ENCODE results near the gene GJA3. TPM values are rescaled to one million over a fixed set of nuclear protein-coding genes. Genes with fewer than 3 reads are reported as not detected.
A peak's percentile ranks its signal among the peaks of the same experiment; 100 is the strongest.

Gene GJA3
- total and polyA plus RNA-seq, 2 donors (not counting 3 experiments of a cell fraction or from before 2014, with no cell fraction given) = not detected

DNA sequence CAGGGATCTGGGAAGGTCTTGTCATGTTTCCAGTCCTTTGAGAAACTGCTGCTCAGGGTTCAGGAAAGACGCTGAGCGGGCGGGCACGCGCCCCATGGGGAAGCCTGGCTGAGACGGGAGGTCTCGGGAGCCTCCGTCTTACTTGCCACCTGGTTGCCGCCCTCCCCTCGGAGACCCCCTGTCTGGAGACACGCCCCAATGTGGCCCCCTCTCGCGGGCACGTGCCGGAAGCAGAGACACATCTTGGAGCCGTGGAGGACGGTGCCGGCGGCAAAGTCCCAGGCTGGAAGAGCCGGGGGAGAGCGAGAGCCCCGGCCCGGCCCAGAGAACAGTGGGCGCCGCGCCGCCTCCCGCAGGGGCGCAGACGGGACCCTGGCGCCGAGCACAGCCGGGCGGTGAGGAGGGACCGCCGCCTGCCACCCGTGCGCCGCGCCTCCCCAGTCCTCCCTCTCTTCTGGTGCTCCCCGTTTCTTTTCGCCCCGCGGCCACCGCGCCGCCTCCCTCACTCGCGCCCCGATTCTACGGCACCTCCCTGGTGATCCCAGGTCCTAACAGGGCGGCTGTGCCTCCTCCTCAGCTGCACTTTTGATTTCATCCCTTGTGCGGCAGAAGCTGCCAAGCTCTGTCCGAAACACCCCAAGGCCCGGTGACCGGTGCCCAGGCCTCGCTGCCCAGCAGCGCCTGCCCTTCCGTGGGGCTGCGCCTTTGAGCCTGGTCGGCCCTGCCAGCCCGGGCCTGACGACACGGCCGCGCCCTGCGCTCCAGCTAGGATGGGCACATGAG, 16.4 kb upstream of the GJA3 start:
- POLR2A ChIA-PET = no interaction called here
- H2AFZ ChIP-seq (ENCODE audit: low read depth, low read length) = no peak overlapping the region

DNA sequence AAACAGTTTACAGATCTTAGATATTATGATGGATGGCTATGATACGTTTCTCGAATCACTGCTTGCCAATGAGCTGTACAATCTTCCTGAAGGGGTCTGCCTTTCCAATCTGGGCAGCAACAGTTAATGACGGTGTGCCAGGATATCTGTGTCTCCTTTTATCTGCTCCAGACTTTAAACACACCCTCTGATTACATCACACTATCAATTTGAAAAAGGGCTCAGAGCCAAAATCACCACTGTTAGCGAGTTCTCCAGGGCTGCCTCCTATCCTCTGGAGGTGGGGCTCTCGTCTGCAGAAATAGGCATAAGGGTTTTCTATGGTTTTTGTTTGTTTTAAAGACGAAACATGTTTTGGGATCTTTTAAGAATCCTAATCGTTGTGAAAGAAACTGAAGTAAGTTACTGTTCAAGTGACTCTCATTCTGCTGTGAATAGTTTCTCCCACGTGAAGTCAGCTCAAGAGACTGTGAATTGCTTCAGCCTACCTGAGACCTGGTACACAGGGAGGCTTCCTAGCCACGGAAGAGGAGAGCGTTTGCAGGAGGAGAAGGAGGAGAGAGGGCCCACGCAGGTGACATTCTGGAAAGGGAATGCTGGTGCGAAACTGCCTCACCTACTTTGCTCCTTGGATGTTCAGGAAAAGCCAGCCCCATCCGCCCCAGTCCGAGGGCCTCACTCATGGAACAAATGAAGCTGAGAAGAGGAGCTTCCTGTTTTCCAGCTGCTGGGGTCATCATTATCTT, 15.2 kb upstream of the GJA3 start:
- Histone ChIP-seq H3K4me3 (replicated peaks in 1 of 3; ENCODE audit: insufficient read depth in 1 of 3, low read depth in 1 of 3, low read length in 3 of 3) (no peak overlapping the region), H3K9ac (replicated peaks; ENCODE audit: extremely low read depth, insufficient read depth, low read length) (no peak overlapping the region), H3K9me1 (replicated peaks; ENCODE audit: control insufficient read depth, extremely low read depth, insufficient read depth, low read length) (no peaks in the 10 kb centered on the region), H3K27me3 (ENCODE audit: control insufficient read depth in 2 of 2, insufficient read depth in 2 of 2, low read length in 2 of 2) (peaks cover 22 to 56% of the 10 kb centered on the region in 2 experiments), H2AFZ (ENCODE audit: low read depth, low read length) (no peak overlapping the region), H3K36me3 (ENCODE audit: control insufficient read depth in 2 of 2, extremely low read depth in 1 of 2, insufficient read depth in 2 of 2, low read length in 2 of 2) (no peaks in the 10 kb centered on the region), H3K4me2 (ENCODE audit: insufficient read depth, low read length) (no peak overlapping the region), H3K9me3 (replicated peaks; ENCODE audit: control insufficient read depth, insufficient read depth, low read length) (no peaks in the 10 kb centered on the region), H3K27ac (ENCODE audit: insufficient read depth, low read depth, low read length) (no peak overlapping the region), H3K79me2 (ENCODE audit: control insufficient read depth, insufficient read depth, low read length) (no peaks in the 10 kb centered on the region), H4K20me1 (replicated peaks; ENCODE audit: control insufficient read depth, extremely low read depth, insufficient read depth, low read length) (no peaks in the 10 kb centered on the region), H3K4me1 (ENCODE audit: control insufficient read depth, extremely low read depth, insufficient read depth, low read length) (peaks cover 2% of the 10 kb centered on the region)
- intact Hi-C loops (cut with micrococcal nuclease) (no loop called here), dilution Hi-C loops (cut with MboI; ENCODE audit: extremely low pct_ligation_motif_present, low sequenced_read_pairs) (no loop called here)
- no peak for DNase-seq (ENCODE audit: low read depth, low spot score)
- POLR2A ChIA-PET = no interaction called here
- BruUV-seq (replicated peaks) = no TSS peak
- FAIRE-seq = no peak
- TF ChIP-seq, protein P1, sequence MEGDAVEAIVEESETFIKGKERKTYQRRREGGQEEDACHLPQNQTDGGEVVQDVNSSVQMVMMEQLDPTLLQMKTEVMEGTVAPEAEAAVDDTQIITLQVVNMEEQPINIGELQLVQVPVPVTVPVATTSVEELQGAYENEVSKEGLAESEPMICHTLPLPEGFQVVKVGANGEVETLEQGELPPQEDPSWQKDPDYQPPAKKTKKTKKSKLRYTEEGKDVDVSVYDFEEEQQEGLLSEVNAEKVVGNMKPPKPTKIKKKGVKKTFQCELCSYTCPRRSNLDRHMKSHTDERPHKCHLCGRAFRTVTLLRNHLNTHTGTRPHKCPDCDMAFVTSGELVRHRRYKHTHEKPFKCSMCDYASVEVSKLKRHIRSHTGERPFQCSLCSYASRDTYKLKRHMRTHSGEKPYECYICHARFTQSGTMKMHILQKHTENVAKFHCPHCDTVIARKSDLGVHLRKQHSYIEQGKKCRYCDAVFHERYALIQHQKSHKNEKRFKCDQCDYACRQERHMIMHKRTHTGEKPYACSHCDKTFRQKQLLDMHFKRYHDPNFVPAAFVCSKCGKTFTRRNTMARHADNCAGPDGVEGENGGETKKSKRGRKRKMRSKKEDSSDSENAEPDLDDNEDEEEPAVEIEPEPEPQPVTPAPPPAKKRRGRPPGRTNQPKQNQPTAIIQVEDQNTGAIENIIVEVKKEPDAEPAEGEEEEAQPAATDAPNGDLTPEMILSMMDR (IDR thresholded peaks at IDR 0.05; ENCODE audit: extremely low read depth in 1 of 2, insufficient read depth in 1 of 2, low read depth in 1 of 2, low read length in 2 of 2) = no peak
- TF ChIP-seq MYC (IDR thresholded peaks at IDR 0.05; ENCODE audit: low read depth, low read length) = no peak
- TF ChIP-seq POLR2AphosphoS5 (IDR thresholded peaks at IDR 0.05; ENCODE audit: insufficient read depth, low read depth, low read length) = no peak
- no peak for TF ChIP-seq JUN (IDR thresholded peaks at IDR 0.05; ENCODE audit: borderline replicate concordance, insufficient read depth, insufficient read length, low read depth)
- TF ChIP-seq, protein P2, sequence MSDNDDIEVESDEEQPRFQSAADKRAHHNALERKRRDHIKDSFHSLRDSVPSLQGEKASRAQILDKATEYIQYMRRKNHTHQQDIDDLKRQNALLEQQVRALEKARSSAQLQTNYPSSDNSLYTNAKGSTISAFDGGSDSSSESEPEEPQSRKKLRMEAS (IDR thresholded peaks at IDR 0.05; ENCODE audit: insufficient read depth, insufficient read length) = no peak
- TF ChIP-seq EZH2 (IDR thresholded peaks at IDR 0.05; ENCODE audit: borderline replicate concordance, low read depth, low read length, severe bottlenecking) = no peak
- no peak for TF ChIP-seq GATA2 (IDR thresholded peaks at IDR 0.05; ENCODE audit: insufficient read depth, insufficient read length, low read depth, low read length)
- no peak for TF ChIP-seq FOS (IDR thresholded peaks at IDR 0.05; ENCODE audit: borderline replicate concordance, insufficient read depth, low read length)
- TF ChIP-seq POLR2A (IDR thresholded peaks at IDR 0.05; ENCODE audit: low read depth, low read length) = no peak
- CTCF ChIA-PET = interaction anchor here (1.3 kb wide), 1 partner anchor 21 kb away, joined by 8 read pairs; no protein-coding TSS in a partner anchor

More for the DNA sequence above, 16.4 kb upstream of the GJA3 start:
- peaks cover 2% of the 10 kb centered on the region for H3K4me1 ChIP-seq (ENCODE audit: control insufficient read depth, extremely low read depth, insufficient read depth, low read length)
- H3K79me2 ChIP-seq (ENCODE audit: control insufficient read depth, insufficient read depth, low read length) = no peaks in the 10 kb centered on the region
- FAIRE-seq (no peak), DNase-seq (ENCODE audit: low read depth, low spot score) (no peak)
- H3K36me3 ChIP-seq (ENCODE audit: control insufficient read depth in 2 of 2, extremely low read depth in 1 of 2, insufficient read depth in 2 of 2, low read length in 2 of 2) = no peaks in the 10 kb centered on the region
- H3K27ac ChIP-seq (ENCODE audit: insufficient read depth, low read depth, low read length) = no peak overlapping the region
- BruUV-seq (replicated peaks) = no TSS peak
- dilution Hi-C loops (cut with MboI; ENCODE audit: extremely low pct_ligation_motif_present, low sequenced_read_pairs) = no loop called here
- H3K9ac ChIP-seq (replicated peaks; ENCODE audit: extremely low read depth, insufficient read depth, low read length) = no peak overlapping the region
- no peaks in the 10 kb centered on the region for H3K9me3 ChIP-seq (replicated peaks; ENCODE audit: control insufficient read depth, insufficient read depth, low read length)
- no peaks in the 10 kb centered on the region for H4K20me1 ChIP-seq (replicated peaks; ENCODE audit: control insufficient read depth, extremely low read depth, insufficient read depth, low read length)
- H3K4me3 ChIP-seq (replicated peaks in 1 of 3; ENCODE audit: insufficient read depth in 1 of 3, low read depth in 1 of 3, low read length in 3 of 3) = no peak overlapping the region
- CTCF ChIA-PET = no interaction called here
- H3K9me1 ChIP-seq (replicated peaks; ENCODE audit: control insufficient read depth, extremely low read depth, insufficient read depth, low read length) = no peaks in the 10 kb centered on the region
- intact Hi-C loops (cut with micrococcal nuclease) = no loop called here
- peaks cover 22 to 45% of the 10 kb centered on the region in 2 experiments for H3K27me3 ChIP-seq (ENCODE audit: control insufficient read depth in 2 of 2, insufficient read depth in 2 of 2, low read length in 2 of 2)
- TF ChIP-seq JUN (IDR thresholded peaks at IDR 0.05; ENCODE audit: borderline replicate concordance, insufficient read depth, insufficient read length, low read depth) (no peak), EZH2 (IDR thresholded peaks at IDR 0.05; ENCODE audit: borderline replicate concordance, low read depth, low read length, severe bottlenecking) (peak; percentile 50)
- TF ChIP-seq, protein P2 (IDR thresholded peaks at IDR 0.05; ENCODE audit: insufficient read depth, insufficient read length) = no peak
- H3K4me2 ChIP-seq (ENCODE audit: insufficient read depth, low read length) = no peak overlapping the region

Data from endothelial cell of umbilical vein (primary cell).